Left ventricle myocardium inferior (tissue), 1 donor: Measurements from ENCODE around the gene CRYBB1. TPM values are rescaled to one million over a fixed set of nuclear protein-coding genes. Genes with fewer than 3 reads are reported as not detected.
A peak's percentile ranks its signal among the peaks of the same experiment; 100 is the strongest.

ENCODE experiments used
- DNase-seq: peaks from one replicate; pipeline ENCODE4 v3.0.0-alpha.2; 2020
- H3K27ac ChIP-seq: fragments of 200-600 bp; replicated peaks from 2 replicates; pipeline ENCODE4 v1.8.0; 2021
- H3K27me3 ChIP-seq: fragments of 200-600 bp; 2 replicates; pipeline ENCODE4 v1.8.0; 2021; ENCODE audit warnings: low read depth
- H3K36me3 ChIP-seq: fragments of 200-600 bp; 2 replicates; pipeline ENCODE4 v1.8.0; 2021
- H3K4me1 ChIP-seq: fragments of 200-600 bp; 2 replicates; pipeline ENCODE4 v1.8.0; 2021
- H3K4me3 ChIP-seq: fragments of 200-600 bp; 2 replicates; pipeline ENCODE4 v1.8.0; 2021; ENCODE audit warnings: mild to moderate bottlenecking, moderate library complexity
- H3K9me3 ChIP-seq: fragments of 200-600 bp; replicated peaks from 2 replicates; pipeline ENCODE4 v1.8.0; 2021
- intact Hi-C: fragments of 100-400 bp; cut with micrococcal nuclease; formaldehyde crosslinking; loops from one replicate; pipeline ENCODE4 v1.11.0; 2022
- total RNA-seq: library from RNA; stranded (reverse); fragmentation: NEBNext Ultra II Directional; extraction: Animal tissue kit (Norgen Biotek cat#: 25700); gene quantifications from one replicate; pipeline ENCODE4 v1.2.1, GENCODE V29; 2021
- TF ChIP-seq, protein P1 (sequence below): fragments of 200-600 bp; IDR thresholded peaks from 2 replicates; pipeline ENCODE4 v1.8.0; 2021; ENCODE audit warnings: antibody characterized with exemption, mild to moderate bottlenecking, borderline replicate concordance
- donor health status: DM: no; HTN: yes; CAD: no; lungs with severe emphysema.

The CRYBB1 gene
- total RNA-seq, 1 donor from 2014 or later: 0.66 TPM

DNA sequence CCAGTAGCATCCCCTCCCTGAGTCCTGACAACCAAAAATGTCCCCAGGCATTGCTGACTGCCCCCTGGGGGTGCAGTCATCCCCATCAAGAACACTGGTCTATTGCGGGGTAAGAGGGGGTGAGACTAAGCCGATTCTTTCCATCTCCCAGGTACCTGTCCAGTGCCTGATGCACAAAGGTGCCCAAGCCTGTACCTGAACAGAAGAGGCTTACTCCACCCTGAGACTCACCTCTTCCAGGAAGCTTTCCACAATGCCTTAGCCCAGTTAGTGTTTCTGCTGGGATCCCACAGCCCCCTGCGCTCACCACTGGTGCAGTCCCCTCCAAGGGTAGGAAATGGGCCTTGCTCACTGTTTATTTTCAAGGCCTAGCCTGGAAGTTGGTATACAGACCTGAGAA is 50.8 kb downstream of the CRYBB1 start:
- peaks cover 9% of the 10 kb centered on the region for H3K36me3 ChIP-seq
- TF ChIP-seq, protein P1, sequence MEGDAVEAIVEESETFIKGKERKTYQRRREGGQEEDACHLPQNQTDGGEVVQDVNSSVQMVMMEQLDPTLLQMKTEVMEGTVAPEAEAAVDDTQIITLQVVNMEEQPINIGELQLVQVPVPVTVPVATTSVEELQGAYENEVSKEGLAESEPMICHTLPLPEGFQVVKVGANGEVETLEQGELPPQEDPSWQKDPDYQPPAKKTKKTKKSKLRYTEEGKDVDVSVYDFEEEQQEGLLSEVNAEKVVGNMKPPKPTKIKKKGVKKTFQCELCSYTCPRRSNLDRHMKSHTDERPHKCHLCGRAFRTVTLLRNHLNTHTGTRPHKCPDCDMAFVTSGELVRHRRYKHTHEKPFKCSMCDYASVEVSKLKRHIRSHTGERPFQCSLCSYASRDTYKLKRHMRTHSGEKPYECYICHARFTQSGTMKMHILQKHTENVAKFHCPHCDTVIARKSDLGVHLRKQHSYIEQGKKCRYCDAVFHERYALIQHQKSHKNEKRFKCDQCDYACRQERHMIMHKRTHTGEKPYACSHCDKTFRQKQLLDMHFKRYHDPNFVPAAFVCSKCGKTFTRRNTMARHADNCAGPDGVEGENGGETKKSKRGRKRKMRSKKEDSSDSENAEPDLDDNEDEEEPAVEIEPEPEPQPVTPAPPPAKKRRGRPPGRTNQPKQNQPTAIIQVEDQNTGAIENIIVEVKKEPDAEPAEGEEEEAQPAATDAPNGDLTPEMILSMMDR: no peak
- no peak overlapping the region for H3K4me3 ChIP-seq
- peaks cover 63% of the 10 kb centered on the region for H3K4me1 ChIP-seq
- no peak overlapping the region for H3K27ac ChIP-seq
- H3K27me3 ChIP-seq: no peaks in the 10 kb centered on the region
- no peaks in the 10 kb centered on the region for H3K9me3 ChIP-seq
- intact Hi-C loops: no loop called here
- no peak for DNase-seq

DNA sequence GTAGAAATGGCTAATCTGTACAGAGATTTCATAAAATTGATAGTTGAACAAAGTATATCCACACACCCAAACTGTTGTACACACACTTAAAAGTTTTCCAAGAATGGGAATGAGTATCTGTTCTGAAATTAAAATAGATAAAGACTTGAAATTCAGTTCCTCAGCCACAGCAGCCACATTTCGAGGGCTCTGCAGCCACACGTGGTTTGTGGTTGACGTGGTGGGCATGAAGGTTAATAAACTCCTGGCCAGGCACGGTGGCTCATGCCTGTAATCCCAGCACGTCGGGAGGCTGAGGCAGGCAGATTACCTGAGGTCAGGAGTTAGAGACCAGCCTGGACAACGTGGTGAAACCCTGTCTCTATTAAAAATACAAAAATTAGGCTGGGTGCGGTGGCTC is 51.9 kb downstream of the CRYBB1 start:
- Histone ChIP-seq H3K27ac (no peak overlapping the region), H3K27me3 (no peaks in the 10 kb centered on the region), H3K4me3 (no peak overlapping the region), H3K36me3 (peaks cover 9% of the 10 kb centered on the region), H3K4me1 (peaks cover 57% of the 10 kb centered on the region), H3K9me3 (no peaks in the 10 kb centered on the region)
- DNase-seq: no peak
- TF ChIP-seq, protein P1: no peak
- intact Hi-C loops: no loop called here

GRCh38 chr22:26565181-26565580 is 52.6 kb downstream of the CRYBB1 start:
- H3K4me1 ChIP-seq: peaks cover 51% of the 10 kb centered on the region
- H3K27ac ChIP-seq: no peak overlapping the region
- H3K27me3 ChIP-seq: no peaks in the 10 kb centered on the region
- TF ChIP-seq, protein P1: no peak
- H3K9me3 ChIP-seq: no peaks in the 10 kb centered on the region
- intact Hi-C loops: no loop called here
- H3K4me3 ChIP-seq: no peak overlapping the region
- DNase-seq: no peak
- peaks cover 9% of the 10 kb centered on the region for H3K36me3 ChIP-seq

- intact Hi-C loops: no loop called here
- Histone ChIP-seq H3K27me3 (no peaks in the 10 kb centered on the region), H3K36me3 (peaks cover 9% of the 10 kb centered on the region), H3K4me1 (peaks cover 52% of the 10 kb centered on the region), H3K27ac (no peak overlapping the region), H3K4me3 (no peak overlapping the region), H3K9me3 (no peaks in the 10 kb centered on the region)
- TF ChIP-seq, protein P1: no peak
- DNase-seq: no peak
Observed at GRCh38 chr22:26564672-26565071, 53.2 kb downstream of the CRYBB1 start.

- Histone ChIP-seq H3K27ac (no peak overlapping the region), H3K4me3 (no peak overlapping the region), H3K4me1 (peaks cover 53% of the 10 kb centered on the region), H3K36me3 (peaks cover 9% of the 10 kb centered on the region), H3K27me3 (no peaks in the 10 kb centered on the region), H3K9me3 (no peaks in the 10 kb centered on the region)
- intact Hi-C loops: no loop called here
- DNase-seq: no peak
- TF ChIP-seq, protein P1: no peak
Observed at GRCh38 chr22:26564181-26564580, 53.6 kb downstream of the CRYBB1 start.

DNA sequence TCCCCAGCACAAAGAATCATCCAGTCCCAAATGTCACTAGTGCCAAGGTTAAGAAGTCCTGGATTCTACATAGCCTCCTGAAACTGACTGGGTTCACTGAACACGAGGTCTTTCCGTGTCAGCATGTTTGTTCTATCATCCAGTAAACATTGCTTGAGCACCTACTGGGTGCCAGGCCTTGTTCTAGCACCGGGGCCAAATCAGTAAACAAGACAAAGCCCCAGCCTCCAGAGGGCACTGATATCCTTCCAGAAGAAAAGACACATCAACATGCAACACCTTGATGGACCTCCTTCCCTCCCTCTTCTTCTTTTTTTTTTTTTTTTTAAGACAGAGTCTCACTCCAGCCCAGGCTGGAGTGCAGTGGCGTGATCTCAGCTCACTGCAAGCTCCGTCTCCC is 54.8 kb downstream of the CRYBB1 start:
- intact Hi-C loops: no loop called here
- Histone ChIP-seq H3K9me3 (no peaks in the 10 kb centered on the region), H3K27me3 (no peaks in the 10 kb centered on the region), H3K36me3 (peaks cover 9% of the 10 kb centered on the region), H3K27ac (no peak overlapping the region), H3K4me3 (no peak overlapping the region), H3K4me1 (peaks cover 53% of the 10 kb centered on the region)
- TF ChIP-seq, protein P1: peak; percentile 12
- DNase-seq: no peak
